Lower leg skin (tissue), 4 donors: ENCODE measurements around the gene GTF3C4. TPM values are rescaled to one million over a fixed set of nuclear protein-coding genes. Genes with fewer than 3 reads are reported as not detected.

Experiments
- DNase-seq, 2 donors: peaks; one replicate each; pipeline ENCODE4 v3.0.0-alpha.2; 2019; ENCODE audit warnings: low spot score in 2 of 2
- H3K4me3 ChIP-seq: fragments of 200-600 bp; sonication (generic); 2 replicates; pipeline ENCODE4 v1.5.1; 2017; ENCODE audit warnings: mild to moderate bottlenecking, low read depth; ENCODE audit not compliant: poor library complexity, severe bottlenecking
- POLR2A ChIP-seq, 2 donors: fragments of 450-650 bp; IDR thresholded peaks; one replicate each; pipeline ENCODE4 v1.6.1; 2016 to 2017; ENCODE audit warnings: antibody characterized with exemption in 2 of 2, mild to moderate bottlenecking in 1 of 2, moderate library complexity in 1 of 2
- WGBS, 2 donors: methylation state at CpG; one replicate each; pipeline ENCODE4 v1.1.5; 2018; 5-methylcytosine and 5-hydroxymethylcytosine counted together
- intact Hi-C: fragments of 100-400 bp; cut with DNase I; formaldehyde crosslinking; loops from one replicate; pipeline ENCODE4 v1.15.0; 2023; ENCODE audit warnings: low total_unique reads
- total RNA-seq, 4 donors: library from RNA; depleted of rRNA; stranded (reverse); fragments of >200 nt; gene quantifications; one replicate each; pipeline ENCODE4 v1.1.0, GENCODE V29; 2016
- TF ChIP-seq, protein P1 (sequence below), 3 donors: fragments of 450-650 bp; IDR thresholded peaks; one replicate each; pipeline ENCODE4 v1.5.1; 2016; ENCODE audit warnings: antibody characterized with exemption in 3 of 3, mild to moderate bottlenecking in 3 of 3, moderate library complexity in 2 of 3

The GTF3C4 gene
- total RNA-seq, 4 donors from 2014 or later, result 18.7 to 23.4 (median 20.5) TPM

DNA sequence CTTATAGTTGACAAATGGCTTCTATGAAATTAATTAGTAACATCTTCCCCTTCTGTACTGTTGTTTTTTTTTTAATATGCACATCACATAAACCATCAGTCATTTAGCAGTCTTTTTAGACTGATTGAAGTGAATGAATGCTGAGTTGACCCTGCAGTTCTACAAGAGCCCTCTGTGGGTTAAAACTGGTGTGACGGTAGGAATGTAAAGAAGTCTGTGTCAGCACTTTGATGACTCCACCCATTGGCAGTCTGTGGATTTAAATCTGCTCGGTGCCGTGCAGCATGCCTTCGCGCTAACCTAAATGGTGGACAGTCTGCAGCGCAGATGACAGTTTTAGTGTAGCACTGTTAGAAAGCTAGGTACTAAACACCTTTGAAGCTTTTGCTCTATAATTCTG, 3.1 kb downstream of the GTF3C4 start:
- no peak for DNase-seq
- WGBS, 2 donors, result 18 to 22% methylated on average over 6 of the region's 6 CpGs
- no peak overlapping the region for H3K4me3 ChIP-seq
- intact Hi-C loops, result no loop called here
- TF ChIP-seq POLR2A (IDR thresholded peaks at IDR 0.05), result no peak
- TF ChIP-seq, protein P1, sequence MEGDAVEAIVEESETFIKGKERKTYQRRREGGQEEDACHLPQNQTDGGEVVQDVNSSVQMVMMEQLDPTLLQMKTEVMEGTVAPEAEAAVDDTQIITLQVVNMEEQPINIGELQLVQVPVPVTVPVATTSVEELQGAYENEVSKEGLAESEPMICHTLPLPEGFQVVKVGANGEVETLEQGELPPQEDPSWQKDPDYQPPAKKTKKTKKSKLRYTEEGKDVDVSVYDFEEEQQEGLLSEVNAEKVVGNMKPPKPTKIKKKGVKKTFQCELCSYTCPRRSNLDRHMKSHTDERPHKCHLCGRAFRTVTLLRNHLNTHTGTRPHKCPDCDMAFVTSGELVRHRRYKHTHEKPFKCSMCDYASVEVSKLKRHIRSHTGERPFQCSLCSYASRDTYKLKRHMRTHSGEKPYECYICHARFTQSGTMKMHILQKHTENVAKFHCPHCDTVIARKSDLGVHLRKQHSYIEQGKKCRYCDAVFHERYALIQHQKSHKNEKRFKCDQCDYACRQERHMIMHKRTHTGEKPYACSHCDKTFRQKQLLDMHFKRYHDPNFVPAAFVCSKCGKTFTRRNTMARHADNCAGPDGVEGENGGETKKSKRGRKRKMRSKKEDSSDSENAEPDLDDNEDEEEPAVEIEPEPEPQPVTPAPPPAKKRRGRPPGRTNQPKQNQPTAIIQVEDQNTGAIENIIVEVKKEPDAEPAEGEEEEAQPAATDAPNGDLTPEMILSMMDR (IDR thresholded peaks at IDR 0.05), result no peak

DNA sequence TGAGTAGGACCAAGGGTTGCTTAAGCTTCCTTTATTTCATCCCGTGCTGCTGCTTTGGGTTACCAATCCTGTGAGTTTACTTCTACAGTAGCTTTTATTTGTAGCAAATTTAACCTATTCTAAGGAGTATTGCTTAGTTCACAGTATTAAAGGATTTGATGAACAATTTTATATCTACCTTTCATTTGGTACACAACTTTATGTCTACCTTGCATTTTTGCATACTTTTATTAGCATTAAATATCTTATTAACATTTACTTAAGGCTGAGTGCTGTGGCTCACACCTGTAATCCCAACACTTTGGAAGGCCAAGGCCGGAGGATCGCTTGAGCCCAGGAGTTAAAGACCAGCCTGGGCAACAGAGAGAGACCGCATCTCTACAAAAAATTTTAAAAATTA, 4.2 kb downstream of the GTF3C4 start:
- H3K4me3 ChIP-seq, result no peak overlapping the region
- 88 to 89% methylated on average over 4 of the region's 4 CpGs for WGBS, 2 donors
- TF ChIP-seq, protein P1 (IDR thresholded peaks at IDR 0.05), result no peak
- no peak for TF ChIP-seq POLR2A (IDR thresholded peaks at IDR 0.05)

DNA sequence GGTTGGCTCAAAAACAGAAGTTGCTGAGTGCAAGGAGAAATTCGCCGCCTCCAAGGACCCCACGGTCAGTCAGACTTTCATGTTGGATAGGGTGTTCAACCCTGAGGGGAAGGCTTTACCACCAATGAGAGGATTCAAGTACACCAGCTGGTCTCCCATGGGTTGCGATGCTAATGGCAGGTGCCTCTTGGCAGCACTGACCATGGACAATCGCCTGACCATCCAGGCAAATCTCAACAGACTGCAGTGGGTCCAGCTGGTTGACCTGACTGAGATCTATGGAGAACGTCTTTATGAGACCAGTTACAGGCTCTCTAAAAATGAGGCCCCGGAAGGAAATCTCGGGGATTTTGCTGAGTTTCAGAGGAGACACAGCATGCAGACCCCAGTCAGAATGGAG, 7.7 kb downstream of the GTF3C4 start:
- intact Hi-C loops, result no loop called here
- H3K4me3 ChIP-seq, result no peak overlapping the region
- no peak for DNase-seq
- TF ChIP-seq, protein P1 (IDR thresholded peaks at IDR 0.05), result no peak
- TF ChIP-seq POLR2A (IDR thresholded peaks at IDR 0.05), result no peak
- 96% methylated on average over 8 of the region's 8 CpGs for WGBS, 2 donors

More for the DNA sequence above, 4.2 kb downstream of the GTF3C4 start:
- intact Hi-C loops, result no loop called here
- no peak for DNase-seq

DNA sequence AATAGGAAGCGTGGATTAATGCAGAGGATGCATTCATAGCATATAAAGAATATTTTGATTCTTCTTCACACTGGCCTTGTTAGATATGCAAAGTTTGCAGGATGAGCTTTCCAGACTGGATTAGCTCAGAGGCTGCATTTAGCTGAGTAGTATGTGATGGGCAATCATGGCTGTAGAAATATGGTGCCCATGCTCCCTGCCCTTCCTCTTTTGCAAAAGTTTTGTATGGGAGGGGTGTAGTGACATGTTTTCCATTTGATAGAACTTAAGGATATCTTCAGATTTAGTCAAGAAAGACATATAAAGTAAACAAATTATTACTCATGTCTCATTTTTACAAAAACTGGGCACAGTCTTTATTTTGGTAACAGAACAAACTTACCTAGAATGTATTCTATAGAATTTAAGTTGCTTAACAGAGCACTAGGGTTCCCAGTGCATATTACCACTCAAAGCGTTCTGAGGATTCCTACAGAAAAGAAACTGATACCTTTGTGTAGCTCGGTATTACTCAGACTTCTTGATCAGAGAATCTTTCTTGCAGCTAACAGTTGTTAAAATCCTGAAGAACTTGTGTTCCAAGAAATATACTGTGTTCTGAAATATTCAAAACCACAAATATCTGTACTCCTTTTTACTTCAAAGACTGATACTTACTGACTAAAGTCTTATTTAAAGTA, 9.8 kb downstream of the GTF3C4 start:
- DNase-seq, result no peak
- H3K4me3 ChIP-seq, result no peak overlapping the region
- intact Hi-C loops, result no loop called here
- TF ChIP-seq, protein P1 (IDR thresholded peaks at IDR 0.05), result no peak
- TF ChIP-seq POLR2A (IDR thresholded peaks at IDR 0.05), result no peak
- WGBS, 2 donors, result 56 to 59% methylated on average over 3 of the region's 3 CpGs

DNA sequence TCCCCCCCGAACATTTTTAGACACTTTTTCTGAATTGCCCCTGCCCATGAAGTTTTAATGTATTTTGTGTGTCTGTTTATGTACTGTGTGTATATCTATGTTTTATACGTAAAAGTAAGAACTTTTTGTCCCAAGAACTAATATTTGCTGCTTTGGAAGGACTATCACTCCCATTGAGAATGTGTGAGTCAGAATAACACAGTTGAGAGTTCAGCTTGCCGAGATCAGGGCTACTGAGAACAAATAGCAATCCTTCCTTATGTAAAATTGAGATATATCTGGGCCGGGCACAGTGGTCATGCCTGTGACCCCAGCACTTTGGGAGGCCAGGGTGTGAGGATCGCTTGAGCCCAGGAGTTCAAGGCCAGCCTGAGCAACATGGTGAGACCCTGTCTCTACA, 11.3 kb downstream of the GTF3C4 start:
- no peak for TF ChIP-seq POLR2A (IDR thresholded peaks at IDR 0.05)
- TF ChIP-seq, protein P1 (IDR thresholded peaks at IDR 0.05), result no peak
- DNase-seq, result no peak
- intact Hi-C loops, result no loop called here
- WGBS, 2 donors, result 78 to 82% methylated on average over 5 of the region's 5 CpGs
- no peak overlapping the region for H3K4me3 ChIP-seq

DNA sequence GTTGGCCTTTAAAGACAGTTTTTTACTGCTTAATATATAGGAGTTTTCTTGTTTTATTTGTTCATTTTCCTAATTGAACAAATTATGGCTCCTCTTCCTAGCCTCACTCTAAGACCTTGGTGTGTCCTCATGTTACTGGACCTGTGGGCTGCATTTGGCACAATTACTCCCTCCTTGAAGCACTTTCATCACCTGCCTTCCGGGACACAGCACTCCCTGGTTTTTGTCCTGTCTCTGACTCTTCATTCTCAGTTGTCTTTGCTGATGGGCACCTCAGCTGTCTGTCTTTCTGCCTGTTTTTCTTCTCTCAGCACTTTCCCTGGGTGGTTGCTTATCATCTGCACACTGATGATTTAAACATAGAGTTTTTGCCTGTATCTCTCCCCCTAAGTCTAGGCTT, 13.6 kb downstream of the GTF3C4 start:
- no peak for DNase-seq
- TF ChIP-seq, protein P1 (IDR thresholded peaks at IDR 0.05), result no peak
- TF ChIP-seq POLR2A (IDR thresholded peaks at IDR 0.05), result no peak
- WGBS, 2 donors, result 86 to 96% methylated on average over 1 of the region's 1 CpG
- no peak overlapping the region for H3K4me3 ChIP-seq
- intact Hi-C loops, result no loop called here
